Measurements from ENCODE around the gene AFAP1.

Gene AFAP1

GRCh38 chr4:7799736-7800135 is 139.9 kb downstream of the AFAP1 start:
- H3K4me3 Mint-ChIP-seq, result no peak overlapping the region
- no peaks in the 10 kb centered on the region for H3K27me3 Mint-ChIP-seq
- H3K9me3 Mint-ChIP-seq, result no peaks in the 10 kb centered on the region
- no peak for DNase-seq
- peaks cover 40% of the 10 kb centered on the region for H3K36me3 Mint-ChIP-seq (ENCODE audit: low read depth)
- H3K4me1 Mint-ChIP-seq (ENCODE audit: low read depth), result peaks cover 17% of the 10 kb centered on the region
- no peak overlapping the region for H3K27ac Mint-ChIP-seq

- no peaks in the 10 kb centered on the region for H3K9me3 Mint-ChIP-seq
- H3K4me3 Mint-ChIP-seq, result no peak overlapping the region
- DNase-seq, result no peak
- H3K4me1 Mint-ChIP-seq (ENCODE audit: low read depth), result peaks cover 16% of the 10 kb centered on the region
- peaks cover 40% of the 10 kb centered on the region for H3K36me3 Mint-ChIP-seq (ENCODE audit: low read depth)
- H3K27me3 Mint-ChIP-seq, result no peaks in the 10 kb centered on the region
- H3K27ac Mint-ChIP-seq, result no peak overlapping the region
These were observed 140.4 kb downstream of the AFAP1 start for GRCh38 chr4:7799306-7799705.

GRCh38 chr4:7798178-7798995 is 141.3 kb downstream of the AFAP1 start:
- H3K9me3 Mint-ChIP-seq, result no peaks in the 10 kb centered on the region
- DNase-seq, result no peak
- peaks cover 13% of the 10 kb centered on the region for H3K4me1 Mint-ChIP-seq (ENCODE audit: low read depth)
- H3K27me3 Mint-ChIP-seq, result no peaks in the 10 kb centered on the region
- no peak overlapping the region for H3K27ac Mint-ChIP-seq
- H3K36me3 Mint-ChIP-seq (ENCODE audit: low read depth), result peaks cover 45% of the 10 kb centered on the region
- no peak overlapping the region for H3K4me3 Mint-ChIP-seq

DNA sequence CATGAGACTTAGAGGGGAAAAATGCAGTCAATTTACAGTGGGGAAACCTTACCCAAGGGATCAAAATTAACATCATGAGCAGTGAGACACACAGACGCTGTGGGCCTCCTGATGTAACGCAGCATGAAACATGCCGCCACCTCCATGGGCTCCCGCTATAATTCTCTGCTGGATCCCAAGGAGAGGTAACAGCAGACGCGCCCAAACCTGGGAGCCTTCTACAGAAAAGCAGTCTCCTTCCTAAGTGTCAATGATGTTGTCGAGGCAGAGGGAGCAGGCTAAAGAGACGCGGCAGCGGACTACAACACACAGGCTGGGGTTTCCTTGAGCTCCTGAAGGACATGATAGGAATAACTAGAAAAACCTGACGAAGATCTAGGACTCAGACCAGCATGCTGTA is 142.3 kb downstream of the AFAP1 start:
- Mint-ChIP-seq H3K36me3 (ENCODE audit: low read depth) (peaks cover 54% of the 10 kb centered on the region), H3K4me3 (no peak overlapping the region), H3K9me3 (no peaks in the 10 kb centered on the region), H3K27me3 (no peaks in the 10 kb centered on the region), H3K27ac (peak overlapping the region; percentile 57), H3K4me1 (ENCODE audit: low read depth) (peaks cover 13% of the 10 kb centered on the region)
- DNase-seq, result no peak

DNA sequence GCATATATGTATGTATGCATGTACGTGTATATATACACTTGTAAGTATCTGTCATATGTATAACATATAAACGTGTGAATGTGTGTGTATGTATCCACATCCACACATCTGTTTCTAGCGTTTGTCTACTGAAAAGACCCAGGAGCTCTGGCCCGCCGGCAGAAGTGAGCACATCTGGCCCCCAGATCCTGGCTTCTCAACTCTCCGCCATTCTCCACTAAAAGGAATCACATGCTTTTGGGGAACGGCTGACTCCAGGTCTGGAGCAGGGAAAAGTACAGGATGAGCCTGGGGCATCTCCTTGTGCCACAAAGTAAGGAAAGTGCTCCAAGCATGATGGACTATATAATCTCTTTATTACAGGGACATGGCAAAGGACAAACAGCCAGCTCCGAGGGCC is 143.7 kb downstream of the AFAP1 start:
- Mint-ChIP-seq H3K4me3 (no peak overlapping the region), H3K9me3 (no peaks in the 10 kb centered on the region), H3K36me3 (ENCODE audit: low read depth) (peaks cover 63% of the 10 kb centered on the region), H3K4me1 (ENCODE audit: low read depth) (peaks cover 7% of the 10 kb centered on the region), H3K27ac (no peak overlapping the region), H3K27me3 (no peaks in the 10 kb centered on the region)
- DNase-seq, result no peak

DNA sequence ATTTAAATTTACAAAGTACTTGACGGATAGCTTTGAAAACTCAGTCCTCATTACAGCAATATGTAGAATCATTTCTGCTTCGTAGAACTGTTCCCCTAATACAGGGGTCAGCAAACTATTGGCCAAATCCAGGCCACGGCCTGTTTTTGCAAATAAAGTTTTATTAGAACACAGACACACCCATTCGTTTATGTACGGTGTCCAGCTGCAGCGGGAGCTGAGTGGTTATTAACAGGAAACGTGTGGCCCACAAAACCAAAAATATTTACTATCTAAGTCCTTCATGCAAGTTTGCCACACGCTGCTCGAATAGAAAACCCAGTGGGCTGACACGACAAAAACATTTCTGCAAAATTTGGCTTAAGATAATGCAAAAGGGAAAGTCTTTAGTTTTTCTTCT is 146.5 kb downstream of the AFAP1 start:
- no peak for DNase-seq
- Mint-ChIP-seq H3K4me3 (no peak overlapping the region), H3K36me3 (ENCODE audit: low read depth) (peaks cover 44% of the 10 kb centered on the region)

GRCh38 chr4:7792616-7793015 is 147.0 kb downstream of the AFAP1 start:
- Mint-ChIP-seq H3K27ac (no peak overlapping the region), H3K36me3 (ENCODE audit: low read depth) (peaks cover 41% of the 10 kb centered on the region), H3K9me3 (no peaks in the 10 kb centered on the region), H3K4me1 (ENCODE audit: low read depth) (peaks cover 7% of the 10 kb centered on the region), H3K27me3 (no peaks in the 10 kb centered on the region), H3K4me3 (no peak overlapping the region)
- DNase-seq, result no peak

More for the DNA sequence above, 146.5 kb downstream of the AFAP1 start:
- Mint-ChIP-seq H3K27ac (no peak overlapping the region), H3K4me1 (ENCODE audit: low read depth) (peaks cover 7% of the 10 kb centered on the region), H3K9me3 (no peaks in the 10 kb centered on the region), H3K27me3 (no peaks in the 10 kb centered on the region)

DNA sequence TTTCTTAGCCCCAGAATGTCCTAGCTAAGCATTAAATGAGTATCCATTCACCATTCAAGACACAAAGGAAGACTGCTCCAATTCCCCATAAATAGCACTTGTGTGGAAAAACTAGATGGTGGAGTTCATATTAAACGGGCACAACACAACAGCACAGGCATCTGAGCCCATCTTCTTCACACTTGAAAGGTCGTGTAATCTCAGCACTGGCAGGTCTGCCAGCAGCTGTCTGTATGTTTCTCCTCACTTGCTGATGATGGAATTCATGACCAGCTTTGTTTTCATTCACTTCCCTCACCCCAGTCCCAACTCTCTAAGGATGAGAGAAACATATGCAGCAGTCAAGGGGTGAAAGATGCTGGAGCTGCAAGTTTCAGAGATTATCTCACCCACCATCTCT is 148.7 kb downstream of the AFAP1 start:
- no peak for DNase-seq
- Mint-ChIP-seq H3K36me3 (ENCODE audit: low read depth) (peaks cover 38% of the 10 kb centered on the region), H3K9me3 (no peaks in the 10 kb centered on the region), H3K27ac (no peak overlapping the region), H3K4me3 (no peak overlapping the region), H3K4me1 (ENCODE audit: low read depth) (no peaks in the 10 kb centered on the region), H3K27me3 (no peaks in the 10 kb centered on the region)

DNA sequence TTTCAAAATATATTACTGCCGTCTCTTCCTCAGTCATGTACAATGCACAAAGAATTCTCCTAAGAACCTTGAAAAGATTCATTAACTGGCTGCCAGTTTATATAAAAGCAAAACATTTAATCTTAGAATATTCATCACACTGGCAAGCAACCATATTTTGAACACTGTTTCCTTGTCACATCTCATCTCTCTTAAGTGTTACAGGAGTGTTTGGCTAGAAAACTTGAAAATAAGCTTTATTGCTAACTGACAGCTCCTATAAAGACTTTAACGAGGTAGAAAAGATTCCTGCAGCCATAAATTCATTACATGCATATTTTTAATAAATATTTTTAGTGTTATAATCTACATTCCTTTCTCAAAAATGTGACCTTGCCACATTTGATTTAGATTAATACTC is 149.6 kb downstream of the AFAP1 start:
- no peak for DNase-seq
- Mint-ChIP-seq H3K27me3 (no peaks in the 10 kb centered on the region), H3K4me3 (no peak overlapping the region), H3K4me1 (ENCODE audit: low read depth) (peaks cover 6% of the 10 kb centered on the region), H3K27ac (no peak overlapping the region), H3K36me3 (ENCODE audit: low read depth) (peaks cover 47% of the 10 kb centered on the region), H3K9me3 (no peaks in the 10 kb centered on the region)

GRCh38 chr4:7788694-7789425 is 150.8 kb downstream of the AFAP1 start:
- H3K27me3 Mint-ChIP-seq, result no peaks in the 10 kb centered on the region
- H3K9me3 Mint-ChIP-seq, result no peaks in the 10 kb centered on the region
- H3K4me1 Mint-ChIP-seq (ENCODE audit: low read depth), result peaks cover 10% of the 10 kb centered on the region
- no peak for DNase-seq
- H3K27ac Mint-ChIP-seq, result no peak overlapping the region
- peaks cover 54% of the 10 kb centered on the region for H3K36me3 Mint-ChIP-seq (ENCODE audit: low read depth)
- H3K4me3 Mint-ChIP-seq, result no peak overlapping the region

DNA sequence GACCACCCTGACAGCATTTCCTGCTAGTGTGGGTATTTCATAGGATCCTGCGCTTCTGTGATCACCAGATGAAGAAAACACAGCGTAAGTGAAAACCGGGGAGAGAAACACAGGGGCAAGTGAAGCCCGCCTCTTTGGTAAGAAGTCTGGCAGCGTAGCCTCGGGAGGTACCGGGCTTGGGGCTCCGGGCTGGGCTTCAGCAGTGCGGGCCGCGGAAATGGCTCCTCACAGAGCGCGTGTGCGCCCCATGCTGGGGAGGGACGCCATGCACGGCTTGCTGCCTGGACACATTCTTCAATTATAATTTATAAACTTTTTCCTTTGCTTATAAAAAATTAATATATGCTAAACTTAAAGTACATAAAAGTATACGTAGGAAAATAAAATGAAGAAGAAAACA is 151.5 kb downstream of the AFAP1 start:
- Mint-ChIP-seq H3K36me3 (ENCODE audit: low read depth) (peaks cover 53% of the 10 kb centered on the region), H3K4me3 (no peak overlapping the region), H3K27me3 (no peaks in the 10 kb centered on the region), H3K9me3 (no peaks in the 10 kb centered on the region), H3K27ac (no peak overlapping the region), H3K4me1 (ENCODE audit: low read depth) (peaks cover 16% of the 10 kb centered on the region)
- DNase-seq, result no peak

GRCh38 chr4:7787681-7788141 is 151.9 kb downstream of the AFAP1 start:
- Mint-ChIP-seq H3K27ac (no peak overlapping the region), H3K9me3 (no peaks in the 10 kb centered on the region), H3K4me3 (no peak overlapping the region), H3K27me3 (no peaks in the 10 kb centered on the region), H3K36me3 (ENCODE audit: low read depth) (peaks cover 52% of the 10 kb centered on the region), H3K4me1 (ENCODE audit: low read depth) (peaks cover 20% of the 10 kb centered on the region)
- no peak for DNase-seq

DNA sequence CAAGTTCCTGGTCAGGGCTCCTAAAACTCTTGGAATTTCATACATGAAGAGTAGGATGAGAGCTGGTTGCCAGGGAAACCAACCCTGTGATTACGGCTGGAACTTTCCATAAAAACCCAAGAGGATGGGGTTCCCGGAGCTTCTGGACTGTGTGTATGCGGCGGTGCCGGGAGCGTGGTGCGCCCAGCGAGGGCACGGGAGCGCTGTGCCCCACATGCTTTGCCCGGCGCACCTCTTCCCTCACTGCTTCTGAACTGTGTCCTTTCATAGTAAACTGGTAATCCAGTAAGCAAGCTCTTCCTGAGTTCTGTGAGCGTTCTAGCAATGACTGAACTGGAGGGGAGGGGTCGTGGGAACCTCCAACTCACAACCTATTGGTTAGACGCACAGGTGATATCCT is 152.6 kb downstream of the AFAP1 start:
- DNase-seq, result no peak
- no peak overlapping the region for H3K4me3 Mint-ChIP-seq
- peaks cover 47% of the 10 kb centered on the region for H3K36me3 Mint-ChIP-seq (ENCODE audit: low read depth)
- no peaks in the 10 kb centered on the region for H3K27me3 Mint-ChIP-seq
- no peaks in the 10 kb centered on the region for H3K9me3 Mint-ChIP-seq
- H3K4me1 Mint-ChIP-seq (ENCODE audit: low read depth), result peaks cover 26% of the 10 kb centered on the region
- no peak overlapping the region for H3K27ac Mint-ChIP-seq

- Mint-ChIP-seq H3K4me3 (no peak overlapping the region), H3K27me3 (no peaks in the 10 kb centered on the region), H3K4me1 (ENCODE audit: low read depth) (peaks cover 32% of the 10 kb centered on the region), H3K9me3 (no peaks in the 10 kb centered on the region), H3K36me3 (ENCODE audit: low read depth) (peaks cover 42% of the 10 kb centered on the region), H3K27ac (no peak overlapping the region)
- DNase-seq, result no peak
These were observed 153.1 kb downstream of the AFAP1 start for GRCh38 chr4:7786517-7786916.

DNA sequence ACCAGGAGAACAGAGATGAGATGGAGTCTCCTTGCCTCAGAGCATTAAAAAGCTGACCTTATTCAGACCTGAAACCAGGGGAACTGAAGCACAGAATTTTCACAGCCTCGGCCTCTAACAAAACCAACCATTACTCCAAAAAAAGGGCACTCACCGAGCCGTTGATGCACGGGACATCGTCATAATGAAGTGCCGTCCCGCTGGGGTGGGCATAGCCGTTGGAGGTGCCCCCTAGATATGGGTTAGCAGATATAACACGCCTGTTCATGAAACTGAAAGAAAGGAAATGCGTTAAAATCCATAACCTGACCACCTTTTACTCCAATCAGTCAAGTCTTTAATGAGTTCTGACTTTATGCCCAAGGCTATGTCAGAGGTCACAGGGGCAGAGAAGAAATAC is 153.6 kb downstream of the AFAP1 start:
- Mint-ChIP-seq H3K4me3 (no peak overlapping the region), H3K9me3 (no peaks in the 10 kb centered on the region), H3K27ac (peak overlapping the region; percentile 28), H3K4me1 (ENCODE audit: low read depth) (peaks cover 36% of the 10 kb centered on the region), H3K36me3 (ENCODE audit: low read depth) (peaks cover 38% of the 10 kb centered on the region), H3K27me3 (no peaks in the 10 kb centered on the region)
- DNase-seq, result no peak
